Dendritic cell treated with granulocyte-macrophage colony-stimulating factor and Interleukin-4, amounts not matched to agents 40 ng/mL and 50 ng/mL, for 4 days (primary cell): ENCODE data around the gene ARMH4.

ENCODE experiments used
- H3K27ac Mint-ChIP-seq: one replicate; pipeline ENCODE4 v1.8.0; 2022; ENCODE audit warnings: mild to moderate bottlenecking, mixed read lengths
- H3K27me3 Mint-ChIP-seq: one replicate; pipeline ENCODE4 v1.8.0; 2022; ENCODE audit warnings: mild to moderate bottlenecking, mixed read lengths
- H3K36me3 Mint-ChIP-seq: one replicate; pipeline ENCODE4 v1.8.0; 2022; ENCODE audit warnings: low read depth, mixed read lengths
- H3K4me1 Mint-ChIP-seq: one replicate; pipeline ENCODE4 v1.8.0; 2022; ENCODE audit warnings: low read depth, mixed read lengths
- H3K4me3 Mint-ChIP-seq: one replicate; pipeline ENCODE4 v1.8.0; 2022; ENCODE audit warnings: mild to moderate bottlenecking, moderate library complexity, mixed read lengths
- H3K9me3 Mint-ChIP-seq: one replicate; pipeline ENCODE4 v1.8.0; 2022; ENCODE audit warnings: mixed read lengths
- intact Hi-C: fragments of 100-400 bp; cut with micrococcal nuclease; formaldehyde crosslinking; loops from one replicate; pipeline ENCODE4 v1.15.0; 2022

ARMH4 gene

DNA sequence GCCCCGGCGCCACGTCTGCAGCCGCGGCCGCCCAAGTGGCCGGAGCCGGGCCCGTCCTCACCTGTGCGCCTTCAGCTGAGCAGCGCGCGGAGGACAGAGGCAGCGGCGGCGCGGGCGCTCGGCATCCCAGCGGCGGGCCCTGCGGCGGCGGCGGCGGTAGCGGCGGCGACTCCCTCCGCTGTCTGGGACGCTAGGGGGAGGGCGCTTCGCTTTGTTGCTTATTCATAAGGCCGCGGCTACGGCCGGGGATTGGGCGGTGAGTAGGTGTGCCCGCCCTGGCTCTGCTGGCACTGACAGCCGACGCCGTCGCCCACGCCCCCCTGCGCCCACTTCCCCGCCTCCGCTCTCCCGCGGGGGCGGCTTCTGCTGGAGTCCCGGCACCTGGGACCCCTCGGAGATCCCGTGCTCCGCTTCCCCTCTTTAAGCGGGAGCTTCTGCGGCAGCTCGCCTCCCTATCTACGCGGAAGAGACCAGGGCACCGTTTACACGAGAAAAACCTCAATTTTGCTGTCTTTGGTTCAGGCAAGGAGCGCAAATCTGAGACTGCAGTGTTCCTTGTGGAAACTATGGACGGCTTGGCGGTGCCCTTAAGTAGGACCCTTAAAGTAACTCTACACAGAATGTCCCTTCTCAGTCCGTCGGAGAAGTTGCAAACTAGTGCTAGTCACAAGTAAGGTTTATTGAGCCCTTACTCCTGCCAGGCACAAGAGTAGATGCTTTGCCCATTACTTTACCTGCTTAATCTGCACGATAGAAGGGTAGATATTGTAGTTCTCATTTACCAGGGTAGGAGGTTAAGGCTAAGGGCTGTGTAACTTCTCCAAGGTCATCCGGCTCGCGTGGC, at the start of gene ARMH4:
Gene ARMH4 (minus strand): TSS at position 200 of the 844 bp plus-strand sequence. CDS start 12,855 bp downstream, outside the sequence.
- H3K36me3 Mint-ChIP-seq, result no peaks in the 10 kb centered on the region
- peak within 1 kb of the TSS; percentile 82 for H3K4me3 Mint-ChIP-seq
- peaks cover 15% of the 10 kb centered on the region for H3K4me1 Mint-ChIP-seq
- H3K9me3 Mint-ChIP-seq, result no peaks in the 10 kb centered on the region
- intact Hi-C loops, result no loop called here
- H3K27me3 Mint-ChIP-seq, result peaks cover 50% of the 10 kb centered on the region
- no peak within 1 kb of the TSS for H3K27ac Mint-ChIP-seq

DNA sequence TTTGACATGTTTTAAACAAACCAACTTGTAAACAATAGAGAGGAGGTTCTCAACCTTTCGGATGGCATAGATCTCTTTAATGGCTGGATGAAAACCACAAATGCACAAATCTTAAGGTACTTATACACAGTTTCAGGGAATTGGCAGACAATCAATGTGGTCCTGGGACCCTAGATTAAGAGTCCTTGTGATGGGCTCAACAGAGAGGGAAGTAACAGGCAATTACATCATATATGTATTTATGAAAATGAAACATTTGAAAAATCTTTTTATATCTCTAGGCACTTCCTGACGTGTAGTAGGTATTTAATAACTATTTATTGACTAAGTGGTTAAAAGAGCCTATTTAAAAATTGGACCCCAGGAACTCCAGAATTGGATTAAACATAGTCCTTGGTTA, 48.8 kb upstream of the ARMH4 start:
- no peaks in the 10 kb centered on the region for H3K9me3 Mint-ChIP-seq
- peaks cover 34% of the 10 kb centered on the region for H3K36me3 Mint-ChIP-seq
- intact Hi-C loops, result loop anchor here (1.0 to 5.0 kb wide), 2 partner anchors 41 to 96 kb away; partner anchors contain the start of gene PSMA3
- peak overlapping the region; percentile 98 for H3K27ac Mint-ChIP-seq
- peaks cover 8% of the 10 kb centered on the region for H3K27me3 Mint-ChIP-seq
- H3K4me3 Mint-ChIP-seq, result peak overlapping the region; percentile 95
- peaks cover 10% of the 10 kb centered on the region for H3K4me1 Mint-ChIP-seq

DNA sequence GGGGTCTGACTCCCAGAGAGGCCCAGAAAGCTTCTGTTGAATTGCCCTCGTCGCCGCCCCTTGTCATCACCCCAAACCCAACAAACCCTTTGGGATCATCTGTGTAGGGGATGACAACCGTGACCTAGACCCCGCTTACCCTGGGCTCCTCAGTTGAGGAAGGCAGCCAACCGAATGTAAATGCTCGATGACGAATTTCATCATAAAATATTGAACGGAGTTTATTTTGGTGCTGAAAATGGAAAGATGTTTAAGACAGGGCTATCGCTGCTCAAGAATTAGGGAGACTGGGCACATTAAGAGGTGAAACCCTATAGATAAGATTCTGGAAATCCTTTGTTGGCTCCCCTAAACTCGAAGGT, 48.4 kb upstream of the ARMH4 start:
- intact Hi-C loops, result loop anchor here (1.0 to 5.0 kb wide), 2 partner anchors 42 to 97 kb away; partner anchors contain the start of gene PSMA3
- Mint-ChIP-seq H3K4me3 (peak overlapping the region; percentile 95), H3K27ac (peak overlapping the region; percentile 98), H3K27me3 (peaks cover 12% of the 10 kb centered on the region), H3K9me3 (no peaks in the 10 kb centered on the region), H3K36me3 (peaks cover 32% of the 10 kb centered on the region), H3K4me1 (peaks cover 10% of the 10 kb centered on the region)

DNA sequence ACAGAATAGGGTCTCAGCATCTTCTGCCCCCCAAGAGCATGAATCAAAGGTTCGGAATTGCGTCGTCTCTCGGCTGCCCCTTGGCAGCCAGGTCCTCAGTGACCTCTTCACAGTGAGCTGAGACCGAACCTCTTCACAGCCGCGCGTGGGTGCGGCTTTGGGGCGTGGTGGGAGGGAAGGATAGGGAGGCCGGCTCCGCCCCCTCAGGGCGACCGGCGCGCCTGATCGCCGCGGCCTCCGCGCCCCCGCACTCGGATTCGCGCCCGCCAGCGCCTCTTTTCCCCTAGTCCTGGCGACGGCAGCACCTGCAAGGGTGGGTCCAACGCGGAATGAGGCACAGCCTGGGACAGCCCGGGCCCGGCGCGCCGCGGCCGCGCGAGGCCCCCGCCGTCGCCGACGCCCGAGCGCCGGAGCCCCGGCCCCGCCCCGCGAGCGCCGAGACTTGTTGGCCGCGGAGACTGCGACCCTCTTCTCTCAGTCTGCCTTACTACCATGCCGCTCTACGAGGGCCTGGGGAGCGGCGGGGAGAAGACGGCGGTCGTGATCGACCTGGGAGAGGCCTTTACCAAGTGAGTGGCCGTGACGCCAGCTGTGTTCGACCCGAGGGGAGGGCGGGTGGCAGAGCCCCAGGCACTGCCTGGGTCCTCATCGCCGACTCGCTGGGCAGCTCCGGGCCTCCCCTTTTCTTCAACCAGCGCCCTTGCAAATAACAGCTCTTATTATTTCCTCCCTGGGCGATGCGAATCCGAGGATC, 47.9 kb upstream of the ARMH4 start, which contains the start of gene ACTR10:
Gene ACTR10 (plus strand): TSS at position 424 of the 754 bp plus-strand sequence. CDS start 69 bp downstream, at position 493.
- peaks cover 12% of the 10 kb centered on the region for H3K27me3 Mint-ChIP-seq
- peaks cover 28% of the 10 kb centered on the region for H3K36me3 Mint-ChIP-seq
- peak within 1 kb of the TSS; percentile 95 for H3K4me3 Mint-ChIP-seq
- intact Hi-C loops, result loop anchor here (1.0 to 5.0 kb wide), 2 partner anchors 42 to 97 kb away; partner anchors contain the start of gene PSMA3
- peaks cover 10% of the 10 kb centered on the region for H3K4me1 Mint-ChIP-seq
- peak within 1 kb of the TSS; percentile 98 for H3K27ac Mint-ChIP-seq
- no peaks in the 10 kb centered on the region for H3K9me3 Mint-ChIP-seq

DNA sequence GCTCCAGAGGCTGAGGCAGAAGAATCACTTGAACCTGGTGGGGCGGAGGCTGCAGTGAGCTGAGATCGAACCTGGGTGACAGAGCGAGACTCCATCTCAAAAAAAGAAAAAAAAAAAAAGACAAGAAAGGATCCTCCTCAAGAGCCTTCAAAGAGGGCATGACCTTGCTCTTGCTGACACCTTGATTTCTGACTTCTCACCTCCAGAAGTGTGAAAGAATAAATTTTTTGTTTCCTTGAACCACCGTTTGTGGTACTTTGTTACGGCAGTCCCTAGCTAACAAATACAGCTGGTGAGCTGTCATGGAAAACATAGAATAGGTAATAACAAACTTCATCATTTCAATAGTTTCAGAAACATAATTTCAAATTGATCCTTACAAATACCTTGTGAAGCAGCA, 46.1 kb upstream of the ARMH4 start:
- Mint-ChIP-seq H3K4me3 (no peak overlapping the region), H3K4me1 (peaks cover 10% of the 10 kb centered on the region), H3K9me3 (no peaks in the 10 kb centered on the region), H3K36me3 (peaks cover 10% of the 10 kb centered on the region), H3K27me3 (peaks cover 12% of the 10 kb centered on the region), H3K27ac (no peak overlapping the region)
- intact Hi-C loops, result no loop called here

- Mint-ChIP-seq H3K9me3 (no peaks in the 10 kb centered on the region), H3K36me3 (peaks cover 8% of the 10 kb centered on the region), H3K27ac (no peak overlapping the region), H3K4me1 (peaks cover 6% of the 10 kb centered on the region), H3K4me3 (no peak overlapping the region), H3K27me3 (peaks cover 12% of the 10 kb centered on the region)
- intact Hi-C loops, result no loop called here
Measured at GRCh38 chr14:58196198-58196597, 44.2 kb upstream of the ARMH4 start.

DNA sequence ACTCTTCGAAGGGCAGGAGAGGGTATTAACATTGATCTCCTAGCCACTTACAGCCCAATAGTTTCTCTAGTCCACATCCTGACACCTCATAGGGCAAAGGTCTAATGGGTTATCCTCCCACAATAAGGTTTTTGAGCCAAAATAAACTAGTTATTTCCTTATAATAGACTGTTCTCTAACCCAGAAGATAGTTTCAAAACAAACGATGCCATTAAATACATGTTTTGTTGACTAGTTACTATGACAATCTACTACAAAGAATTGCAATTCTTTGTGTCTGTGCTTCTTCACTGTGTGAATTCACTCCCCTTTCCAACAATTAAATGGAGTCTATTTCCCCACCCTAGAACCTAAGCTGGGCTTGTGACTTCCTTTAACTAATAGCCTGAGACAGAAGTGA, 41.5 kb upstream of the ARMH4 start:
- Mint-ChIP-seq H3K4me3 (no peak overlapping the region), H3K27ac (no peak overlapping the region), H3K36me3 (no peaks in the 10 kb centered on the region), H3K4me1 (no peaks in the 10 kb centered on the region), H3K27me3 (peaks cover 13% of the 10 kb centered on the region), H3K9me3 (no peaks in the 10 kb centered on the region)
- intact Hi-C loops, result no loop called here

DNA sequence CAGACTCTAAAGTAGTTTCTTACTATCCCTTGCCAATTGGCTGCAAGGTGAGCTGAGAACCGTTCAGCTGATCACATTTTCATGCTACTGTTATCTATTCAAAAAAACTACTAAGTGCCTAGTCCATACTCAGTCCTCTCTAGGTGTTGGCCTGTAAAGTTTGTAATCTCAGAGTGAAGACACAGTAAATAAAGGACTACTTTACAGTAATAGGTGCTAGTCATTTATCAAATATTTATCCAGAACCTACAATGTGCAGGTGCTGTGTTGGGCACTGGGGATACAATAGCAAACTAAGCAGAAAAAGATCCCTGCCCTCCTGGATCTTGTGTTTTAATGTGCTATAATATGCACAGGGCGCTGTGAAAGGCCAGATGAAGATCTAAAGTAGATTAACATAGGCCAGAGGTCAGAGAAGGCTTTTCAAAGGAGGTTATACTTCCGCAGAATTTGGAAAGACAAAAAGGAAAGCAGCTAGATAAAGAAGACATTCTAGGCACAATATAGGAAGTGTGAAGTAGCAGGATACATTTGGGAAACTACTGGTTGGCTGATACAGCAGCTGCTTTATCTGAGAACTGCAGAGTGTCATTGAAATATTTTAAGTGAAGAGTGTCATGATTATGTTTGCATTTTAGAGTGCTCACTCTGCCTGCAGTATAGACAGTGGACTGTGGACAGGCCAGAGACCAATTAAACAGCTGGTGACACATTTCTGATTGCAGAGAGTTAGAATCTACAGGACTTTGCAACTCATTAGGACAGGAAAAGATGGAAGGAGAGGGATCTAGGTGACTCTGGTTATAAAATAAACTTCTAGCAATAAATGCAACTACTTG, 40.0 kb upstream of the ARMH4 start:
- Mint-ChIP-seq H3K4me1 (no peaks in the 10 kb centered on the region), H3K27ac (no peak overlapping the region), H3K9me3 (no peaks in the 10 kb centered on the region), H3K4me3 (no peak overlapping the region), H3K36me3 (no peaks in the 10 kb centered on the region), H3K27me3 (peaks cover 11% of the 10 kb centered on the region)
- intact Hi-C loops, result no loop called here

GRCh38 chr14:58189176-58189575, 37.2 kb upstream of the ARMH4 start:
- Mint-ChIP-seq H3K9me3 (no peaks in the 10 kb centered on the region), H3K36me3 (no peaks in the 10 kb centered on the region), H3K4me1 (no peaks in the 10 kb centered on the region), H3K4me3 (no peak overlapping the region), H3K27me3 (peaks cover 1% of the 10 kb centered on the region), H3K27ac (no peak overlapping the region)
- intact Hi-C loops, result no loop called here

- Mint-ChIP-seq H3K27ac (no peak overlapping the region), H3K9me3 (no peaks in the 10 kb centered on the region), H3K36me3 (no peaks in the 10 kb centered on the region), H3K27me3 (peaks cover 4% of the 10 kb centered on the region), H3K4me1 (no peaks in the 10 kb centered on the region), H3K4me3 (no peak overlapping the region)
- intact Hi-C loops, result no loop called here
Measured at GRCh38 chr14:58177125-58177524, 25.1 kb upstream of the ARMH4 start.

DNA sequence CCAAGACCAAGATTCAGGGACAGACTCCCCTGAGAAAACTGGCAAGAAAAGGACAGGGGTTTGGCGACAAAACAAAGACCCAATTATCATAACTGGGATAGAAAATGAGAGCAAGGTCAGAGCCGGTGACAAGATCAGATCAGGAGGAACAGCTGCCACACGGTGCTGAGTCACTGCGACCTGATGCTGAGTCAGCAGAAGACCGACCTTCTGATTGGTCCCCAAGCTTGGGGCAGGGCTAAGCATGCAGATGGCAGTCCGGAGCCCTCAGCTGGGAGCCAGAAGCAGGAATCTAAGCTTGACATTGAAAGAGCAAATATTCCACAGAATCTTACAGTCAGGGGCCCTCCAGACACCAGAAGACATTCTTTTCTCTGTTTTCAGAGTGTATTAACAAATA, 19.1 kb upstream of the ARMH4 start:
- peaks cover 8% of the 10 kb centered on the region for H3K27me3 Mint-ChIP-seq
- no peak overlapping the region for H3K27ac Mint-ChIP-seq
- no peak overlapping the region for H3K4me3 Mint-ChIP-seq
- H3K9me3 Mint-ChIP-seq, result no peaks in the 10 kb centered on the region
- intact Hi-C loops, result no loop called here
- H3K4me1 Mint-ChIP-seq, result peaks cover 8% of the 10 kb centered on the region
- H3K36me3 Mint-ChIP-seq, result no peaks in the 10 kb centered on the region

DNA sequence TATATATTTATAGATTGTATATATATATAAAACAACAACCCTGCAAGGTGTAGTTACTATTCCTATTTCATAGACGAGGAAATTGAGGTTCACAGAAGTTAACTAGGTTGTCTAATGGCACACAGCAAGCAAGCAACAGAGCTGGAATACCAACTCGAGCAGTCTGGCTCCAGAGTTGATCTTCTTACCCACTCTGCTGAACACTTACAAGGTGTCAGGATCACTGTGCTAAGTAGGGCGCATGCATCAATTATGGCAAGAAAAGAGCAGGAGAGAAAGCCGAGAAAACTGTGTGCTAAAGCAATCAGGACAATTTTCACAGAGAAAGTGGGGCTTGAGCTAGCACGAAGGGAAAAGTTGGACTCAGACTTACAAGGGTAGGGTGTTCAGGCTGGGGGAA, 15.9 kb upstream of the ARMH4 start:
- no peaks in the 10 kb centered on the region for H3K36me3 Mint-ChIP-seq
- H3K9me3 Mint-ChIP-seq, result no peaks in the 10 kb centered on the region
- H3K4me1 Mint-ChIP-seq, result peaks cover 8% of the 10 kb centered on the region
- H3K4me3 Mint-ChIP-seq, result no peak overlapping the region
- no peak overlapping the region for H3K27ac Mint-ChIP-seq
- intact Hi-C loops, result no loop called here
- peaks cover 4% of the 10 kb centered on the region for H3K27me3 Mint-ChIP-seq

GRCh38 chr14:58167057-58167456, 15.0 kb upstream of the ARMH4 start:
- Mint-ChIP-seq H3K27me3 (peaks cover 4% of the 10 kb centered on the region), H3K9me3 (no peaks in the 10 kb centered on the region), H3K4me3 (no peak overlapping the region), H3K4me1 (peaks cover 8% of the 10 kb centered on the region), H3K36me3 (no peaks in the 10 kb centered on the region), H3K27ac (no peak overlapping the region)
- intact Hi-C loops, result no loop called here
